Stimulated activated CD8-positive, alpha-beta memory T cell treated with anti-CD3 and anti-CD28 coated beads, Interleukin-4, amount 100 ng/mL, for 24 hours (primary cell): Measurements from ENCODE around the gene ALDH9A1.

ENCODE experiments used
- DNase-seq: peaks from one replicate; pipeline ENCODE4 v3.0.0-alpha.2; 2020; ENCODE audit warnings: low read depth

Gene ALDH9A1

DNA sequence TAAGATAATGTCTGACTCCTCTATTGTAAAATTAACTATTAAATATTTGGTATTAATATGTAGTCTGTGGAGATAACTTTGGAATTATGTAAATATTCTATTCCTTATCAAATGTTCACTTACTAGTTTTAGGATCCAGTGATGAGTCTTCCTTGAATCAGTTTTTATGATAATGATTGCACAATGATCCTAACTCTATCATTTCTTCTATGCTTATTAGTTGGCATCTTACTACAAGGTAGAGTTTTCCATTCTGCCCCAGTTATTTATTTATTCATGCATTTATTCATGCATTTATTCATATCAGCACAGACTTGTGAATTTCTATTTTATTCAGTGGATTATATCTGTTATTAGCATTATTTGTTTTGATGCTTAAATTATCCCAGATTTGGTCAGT is 74.7 kb downstream of the ALDH9A1 start:
- no peak for DNase-seq

DNA sequence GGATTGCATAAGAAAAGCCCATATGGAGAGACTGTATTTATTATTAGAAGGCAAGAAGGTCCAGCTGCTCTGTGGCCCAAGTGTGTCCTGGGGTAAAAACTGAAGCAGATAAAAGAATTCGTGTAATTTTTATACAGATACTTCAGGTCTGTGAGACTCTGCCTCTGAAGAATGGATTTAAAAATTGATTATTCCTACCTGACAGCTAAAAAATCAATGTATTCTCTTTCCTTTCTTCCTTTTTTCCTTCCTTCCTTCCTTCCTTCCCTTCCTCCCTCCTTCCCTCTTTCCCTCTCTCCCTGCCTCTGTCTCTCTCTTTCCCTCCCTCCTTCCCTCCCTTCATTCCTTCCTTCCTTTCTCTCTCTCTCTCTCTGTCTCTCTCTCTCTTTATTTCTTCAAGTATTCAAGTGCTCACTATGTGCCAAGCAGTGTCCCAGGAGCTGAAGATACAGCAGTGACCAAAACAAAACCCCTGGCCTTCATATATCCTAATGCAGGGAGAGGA is 78.7 kb downstream of the ALDH9A1 start:
- no peak for DNase-seq

GRCh38 chr1:165616987-165617546 is 81.3 kb downstream of the ALDH9A1 start:
- DNase-seq = no peak

GRCh38 chr1:165616054-165616612 is 82.2 kb downstream of the ALDH9A1 start:
- DNase-seq = no peak
